ENCODE results near the gene FGD3.

Gene FGD3

GRCh38 chr9:92962846-92963245 lies 15.5 kb downstream of the FGD3 start:
- Histone ChIP-seq H3K4me3 (ENCODE audit: low read depth in 1 of 2, low read length in 2 of 2) (no peak overlapping the region), H3K9ac (ENCODE audit: low read depth, low read length) (peak overlapping the region; percentile 92), H3K9me3 (ENCODE audit: insufficient read depth, low read length, severe bottlenecking) (no peaks in the 10 kb centered on the region), H2AFZ (ENCODE audit: low read depth, low read length) (no peak overlapping the region), H3K4me1 (ENCODE audit: insufficient read depth, low read length) (peaks cover 37% of the 10 kb centered on the region), H3K36me3 (ENCODE audit: insufficient read depth, low read length) (peaks cover 21% of the 10 kb centered on the region; the same call in 1 of the 2 replicates), H3K27ac (ENCODE audit: low read length) (no peak overlapping the region; the same call in 1 of the 2 replicates), H4K20me1 (ENCODE audit: insufficient read depth, low read length) (no peaks in the 10 kb centered on the region), H3K4me2 (ENCODE audit: insufficient read depth, low read length) (peak overlapping the region; percentile 86), H3K79me2 (ENCODE audit: insufficient read depth, low read length) (peaks cover 49% of the 10 kb centered on the region), H3K27me3 (ENCODE audit: insufficient read depth, low read length, poor library complexity) (no peaks in the 10 kb centered on the region)
- ATAC-seq (ENCODE audit: insufficient read depth, low read depth) (no peak), DNase-seq (no peak)
- TF ChIP-seq EZH2 (IDR thresholded peaks at IDR 0.05; ENCODE audit: borderline replicate concordance, low read depth, low read length, severe bottlenecking) = no peak
- no peak for TF ChIP-seq CTCF (IDR thresholded peaks at IDR 0.05; ENCODE audit: borderline replicate concordance, extremely low read depth, low read length, poor library complexity, severe bottlenecking)

- Histone ChIP-seq H3K27ac (ENCODE audit: low read length) (peak overlapping the region; percentile 95), H3K4me2 (ENCODE audit: insufficient read depth, low read length) (peak overlapping the region; percentile 86), H2AFZ (ENCODE audit: low read depth, low read length) (peak overlapping the region; percentile 74), H3K4me1 (ENCODE audit: insufficient read depth, low read length) (peaks cover 48% of the 10 kb centered on the region), H3K9ac (ENCODE audit: low read depth, low read length) (peak overlapping the region; percentile 92), H3K27me3 (ENCODE audit: insufficient read depth, low read length, poor library complexity) (no peaks in the 10 kb centered on the region), H3K4me3 (ENCODE audit: low read depth in 1 of 2, low read length in 2 of 2) (peak overlapping the region; percentile 29 to 70), H4K20me1 (ENCODE audit: insufficient read depth, low read length) (peaks cover 9% of the 10 kb centered on the region), H3K36me3 (ENCODE audit: insufficient read depth, low read length) (peaks cover 28% of the 10 kb centered on the region), H3K9me3 (ENCODE audit: insufficient read depth, low read length, severe bottlenecking) (no peaks in the 10 kb centered on the region), H3K79me2 (ENCODE audit: insufficient read depth, low read length) (peaks cover 61% of the 10 kb centered on the region)
- peak; percentile 79 for ATAC-seq (ENCODE audit: insufficient read depth, low read depth)
- TF ChIP-seq EZH2 (IDR thresholded peaks at IDR 0.05; ENCODE audit: borderline replicate concordance, low read depth, low read length, severe bottlenecking) (no peak), CTCF (IDR thresholded peaks at IDR 0.05; ENCODE audit: borderline replicate concordance, extremely low read depth, low read length, poor library complexity, severe bottlenecking) (no peak)
- peak; percentile 76 for DNase-seq
These were observed 16.7 kb downstream of the FGD3 start for GRCh38 chr9:92963831-92964606.

GRCh38 chr9:92964607-92965060 lies 17.3 kb downstream of the FGD3 start:
- Histone ChIP-seq H3K36me3 (ENCODE audit: insufficient read depth, low read length) (peaks cover 29% of the 10 kb centered on the region), H3K4me1 (ENCODE audit: insufficient read depth, low read length) (peaks cover 53% of the 10 kb centered on the region), H4K20me1 (ENCODE audit: insufficient read depth, low read length) (peaks cover 15% of the 10 kb centered on the region), H3K9ac (ENCODE audit: low read depth, low read length) (peak overlapping the region; percentile 92), H3K9me3 (ENCODE audit: insufficient read depth, low read length, severe bottlenecking) (no peaks in the 10 kb centered on the region), H2AFZ (ENCODE audit: low read depth, low read length) (peak overlapping the region; percentile 74), H3K27me3 (ENCODE audit: insufficient read depth, low read length, poor library complexity) (no peaks in the 10 kb centered on the region), H3K27ac (ENCODE audit: low read length) (peak overlapping the region; percentile 95), H3K4me3 (ENCODE audit: low read depth in 1 of 2, low read length in 2 of 2) (peak overlapping the region; percentile 29 to 70), H3K4me2 (ENCODE audit: insufficient read depth, low read length) (peak overlapping the region; percentile 86), H3K79me2 (ENCODE audit: insufficient read depth, low read length) (peaks cover 67% of the 10 kb centered on the region)
- peak; percentile 43 for DNase-seq
- ATAC-seq (ENCODE audit: insufficient read depth, low read depth) = peak; percentile 35
- no peak for TF ChIP-seq CTCF (IDR thresholded peaks at IDR 0.05; ENCODE audit: borderline replicate concordance, extremely low read depth, low read length, poor library complexity, severe bottlenecking)
- TF ChIP-seq EZH2 (IDR thresholded peaks at IDR 0.05; ENCODE audit: borderline replicate concordance, low read depth, low read length, severe bottlenecking) = no peak
